Common myeloid progenitor, CD34-positive (primary cell): ENCODE data around the gene TRIM39.

Source experiments
- CTCF ChIA-PET: fragments of 350-600 bp; sonication (Branson Sonifier 250); formaldehyde crosslinking; loops from one replicate; lab custom pipeline; 2021; ENCODE audit warnings: antibody characterized with exemption; lab: Charles Lee
- POLR2A ChIA-PET: fragments of 350-600 bp; sonication (Branson Sonifier 250); formaldehyde crosslinking; loops from one replicate; lab custom pipeline; 2021; ENCODE audit warnings: antibody characterized with exemption; lab: Charles Lee
- DNase-seq, 3 donors: peaks; one replicate each; pipeline versions ENCODE4 v3.0.0 to v3.0.0-alpha.2; 2013
- H3K27ac ChIP-seq, 2 experiments: 1 replicate in 1 of 2; 2 replicates in 1 of 2; pipeline ENCODE4 v1.7.0; 2013; ENCODE audit warnings: inconsistent platforms in 2 of 2, low read length in 2 of 2, mild to moderate bottlenecking in 2 of 2, low read depth in 1 of 2, moderate library complexity in 1 of 2; ENCODE audit not compliant: severe bottlenecking in 2 of 2, insufficient read depth in 1 of 2, poor library complexity in 1 of 2
- H3K27me3 ChIP-seq, 5 experiments: replicated peaks in 2 of 5; 1 replicate in 3 of 5; 2 replicates in 2 of 5; pipeline versions ENCODE4 v1.6.1 to v1.7.0; 2013; ENCODE audit warnings: low read length in 4 of 5, mild to moderate bottlenecking in 2 of 5, moderate library complexity in 2 of 5, inconsistent platforms in 1 of 5; ENCODE audit not compliant: insufficient read depth in 5 of 5, control insufficient read depth in 4 of 5
- H3K36me3 ChIP-seq, 4 experiments: 1 replicate in 2 of 4; 2 replicates in 2 of 4; pipeline versions ENCODE4 v1.6.1 to v1.7.0; 2013; ENCODE audit warnings: low read length in 3 of 4, control low read depth in 1 of 4, mild to moderate bottlenecking in 1 of 4; ENCODE audit not compliant: control insufficient read depth in 4 of 4, insufficient read depth in 4 of 4
- H3K4me1 ChIP-seq, 4 experiments: 1 replicate in 3 of 4; 2 replicates in 1 of 4; pipeline versions ENCODE4 v1.6.1 to v1.7.1; 2013; ENCODE audit warnings: low read length in 3 of 4, mild to moderate bottlenecking in 3 of 4, control low read depth in 1 of 4, inconsistent platforms in 1 of 4, moderate library complexity in 1 of 4; ENCODE audit not compliant: control insufficient read depth in 4 of 4, insufficient read depth in 4 of 4; ENCODE audit errors: control extremely low read depth in 1 of 4
- H3K4me3 ChIP-seq, 7 experiments: 1 replicate in 4 of 7; 2 replicates in 3 of 7; pipeline versions ENCODE4 v1.5.1 to v1.7.0; 2013; ENCODE audit warnings: mild to moderate bottlenecking in 7 of 7, low read length in 6 of 7, moderate library complexity in 6 of 7, inconsistent platforms in 2 of 7, low read depth in 2 of 7, control low read depth in 1 of 7; ENCODE audit not compliant: insufficient read depth in 4 of 7, control insufficient read depth in 1 of 7; ENCODE audit errors: extremely low read depth in 1 of 7
- H3K9me3 ChIP-seq, 5 experiments: 1 replicate in 4 of 5; 2 replicates in 1 of 5; pipeline versions ENCODE4 v1.6.1 to v1.7.1; 2013; ENCODE audit warnings: low read length in 4 of 5, mild to moderate bottlenecking in 2 of 5, inconsistent platforms in 1 of 5, low read depth in 1 of 5, moderate library complexity in 1 of 5; ENCODE audit not compliant: control insufficient read depth in 4 of 5, insufficient read depth in 2 of 5; ENCODE audit errors: control extremely low read depth in 1 of 5
- WGBS: methylation state at CpG from one replicate; pipeline ENCODE4 v1.1.5; 2013; ENCODE audit not compliant: insufficient coverage; 5-methylcytosine and 5-hydroxymethylcytosine counted together

The TRIM39 gene

GRCh38 chr6:30327232-30327746 is 562 bp downstream of the TRIM39 start:
- H3K4me3 ChIP-seq = peak overlapping the region; percentile 78 to 96 (median 90)
- H3K27ac ChIP-seq = peak overlapping the region; percentile 87 to 96
- 0% methylated on average over 9 of the region's 17 CpGs for WGBS
- no peaks in the 10 kb centered on the region for H3K27me3 ChIP-seq
- peaks cover 12 to 33% (median 27%) of the 10 kb centered on the region in 4 experiments for H3K4me1 ChIP-seq
- CTCF ChIA-PET = no interaction called here
- POLR2A ChIA-PET = no interaction called here
- no peaks in the 10 kb centered on the region for H3K9me3 ChIP-seq
- H3K36me3 ChIP-seq = peaks cover 7 to 28% (median 21%) of the 10 kb centered on the region in 4 experiments
- DNase-seq = no peak

GRCh38 chr6:30328397-30328796 is 1.7 kb downstream of the TRIM39 start:
- POLR2A ChIA-PET = no interaction called here

GRCh38 chr6:30329331-30329730 is 2.6 kb downstream of the TRIM39 start:
- no peaks in the 10 kb centered on the region for H3K27me3 ChIP-seq
- peaks cover 12 to 28% (median 25%) of the 10 kb centered on the region in 4 experiments for H3K4me1 ChIP-seq
- DNase-seq = peak in 2 of 3 donors; percentile 14 to 22
- peaks cover 11 to 35% (median 30%) of the 10 kb centered on the region in 4 experiments for H3K36me3 ChIP-seq
- POLR2A ChIA-PET = no interaction called here
- CTCF ChIA-PET = interaction anchor here (1.8 kb wide), 1 partner anchor 10 kb away, joined by 8 read pairs; no protein-coding TSS in a partner anchor
- H3K4me3 ChIP-seq = no peak overlapping the region
- H3K27ac ChIP-seq = no peak overlapping the region
- H3K9me3 ChIP-seq = no peaks in the 10 kb centered on the region
- 94% methylated on average over 12 of the region's 12 CpGs for WGBS

More at GRCh38 chr6:30328397-30328796, 1.7 kb downstream of the TRIM39 start:
- no peaks in the 10 kb centered on the region for H3K9me3 ChIP-seq
- no peak for DNase-seq
- peaks cover 12 to 31% (median 26%) of the 10 kb centered on the region in 4 experiments for H3K4me1 ChIP-seq
- H3K27ac ChIP-seq = no peak overlapping the region
- CTCF ChIA-PET = interaction anchor here (1.1 to 1.8 kb wide), 2 partner anchors 11 to 28 kb away, joined by 4 to 8 read pairs; no protein-coding TSS in a partner anchor
- H3K27me3 ChIP-seq = no peaks in the 10 kb centered on the region
- H3K4me3 ChIP-seq = no peak overlapping the region
- H3K36me3 ChIP-seq = peaks cover 7 to 26% (median 23%) of the 10 kb centered on the region in 4 experiments

GRCh38 chr6:30331981-30332380 is 5.3 kb downstream of the TRIM39 start:
- no peak overlapping the region for H3K27ac ChIP-seq
- no peak for DNase-seq
- ChIA-PET CTCF (interaction anchor here (0.7 to 2.1 kb wide), 3 partner anchors 15 to 28 kb away, joined by 3 to 4 read pairs (median 3); no protein-coding TSS in a partner anchor), POLR2A (no interaction called here)
- H3K9me3 ChIP-seq = no peaks in the 10 kb centered on the region
- H3K4me1 ChIP-seq = peaks cover 3 to 8% (median 8%) of the 10 kb centered on the region in 4 experiments
- peaks cover 23 to 54% (median 39%) of the 10 kb centered on the region in 4 experiments for H3K36me3 ChIP-seq
- 93% methylated on average over 2 of the region's 3 CpGs for WGBS
- H3K27me3 ChIP-seq = no peaks in the 10 kb centered on the region
- H3K4me3 ChIP-seq = no peak overlapping the region

- Histone ChIP-seq H3K36me3 (peaks cover 28 to 64% (median 39%) of the 10 kb centered on the region in 4 experiments), H3K4me3 (no peak overlapping the region), H3K9me3 (no peaks in the 10 kb centered on the region), H3K27me3 (no peaks in the 10 kb centered on the region), H3K27ac (no peak overlapping the region), H3K4me1 (peaks cover 0 to 3% (median 0%) of the 10 kb centered on the region in 4 experiments)
- DNase-seq = no peak
- ChIA-PET CTCF (interaction anchor here (0.6 kb wide), 1 partner anchor 312 kb away, joined by 3 read pairs; no protein-coding TSS in a partner anchor), POLR2A (no interaction called here)
- 89% methylated on average over 1 of the region's 2 CpGs for WGBS
These were observed 7.5 kb downstream of the TRIM39 start for GRCh38 chr6:30334075-30334783.

- H3K27me3 ChIP-seq = no peaks in the 10 kb centered on the region
- no peaks in the 10 kb centered on the region for H3K9me3 ChIP-seq
- H3K36me3 ChIP-seq = peaks cover 5 to 55% (median 26%) of the 10 kb centered on the region in 4 experiments
- H3K4me1 ChIP-seq = peaks cover 0 to 1% (median under 1%) of the 10 kb centered on the region in 4 experiments
- ChIA-PET CTCF (interaction anchor here (1.3 to 1.9 kb wide), 3 partner anchors 11 to 127 kb away, joined by 3 to 8 read pairs (median 4); partner anchors contain the start of gene TRIM26), POLR2A (no interaction called here)
- 100% methylated on average over 3 of the region's 6 CpGs for WGBS
- peak overlapping the region in 1 of 2 experiments; percentile 44 for H3K27ac ChIP-seq
- H3K4me3 ChIP-seq = no peak overlapping the region
- DNase-seq = no peak
These were observed 13.9 kb downstream of the TRIM39 start for GRCh38 chr6:30340589-30341054.
